ENCODE results near the gene IQGAP3. TPM values are rescaled to one million over a fixed set of nuclear protein-coding genes. Genes with fewer than 3 reads are reported as not detected.

IQGAP3 gene
- total RNA-seq, 1 donor from 2014 or later: 1.3 TPM

DNA sequence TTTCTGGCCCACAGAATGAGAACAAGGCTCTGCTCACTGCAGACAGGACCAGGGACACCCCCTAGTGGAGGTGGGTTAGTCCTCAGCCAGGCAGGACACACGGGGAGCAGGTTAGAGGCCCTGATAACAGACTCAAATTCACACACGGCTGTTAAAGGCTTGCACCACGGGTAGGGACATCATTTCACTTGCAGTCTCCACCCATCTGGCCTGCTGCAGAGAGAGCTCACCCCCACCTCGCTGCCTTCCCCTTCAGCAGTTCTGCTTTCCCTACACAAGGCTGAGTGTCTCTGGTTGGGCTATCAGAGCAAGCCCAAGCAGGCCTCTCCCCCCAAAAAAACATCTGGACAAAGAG, 92.4 kb downstream of the IQGAP3 start:
- Histone ChIP-seq H3K27ac (no peak overlapping the region), H3K27me3 (no peaks in the 10 kb centered on the region), H3K4me1 (peaks cover 20% of the 10 kb centered on the region), H3K36me3 (peaks cover 85% of the 10 kb centered on the region), H3K4me3 (no peak overlapping the region), H3K9me3 (no peaks in the 10 kb centered on the region)
- TF ChIP-seq, protein P1, sequence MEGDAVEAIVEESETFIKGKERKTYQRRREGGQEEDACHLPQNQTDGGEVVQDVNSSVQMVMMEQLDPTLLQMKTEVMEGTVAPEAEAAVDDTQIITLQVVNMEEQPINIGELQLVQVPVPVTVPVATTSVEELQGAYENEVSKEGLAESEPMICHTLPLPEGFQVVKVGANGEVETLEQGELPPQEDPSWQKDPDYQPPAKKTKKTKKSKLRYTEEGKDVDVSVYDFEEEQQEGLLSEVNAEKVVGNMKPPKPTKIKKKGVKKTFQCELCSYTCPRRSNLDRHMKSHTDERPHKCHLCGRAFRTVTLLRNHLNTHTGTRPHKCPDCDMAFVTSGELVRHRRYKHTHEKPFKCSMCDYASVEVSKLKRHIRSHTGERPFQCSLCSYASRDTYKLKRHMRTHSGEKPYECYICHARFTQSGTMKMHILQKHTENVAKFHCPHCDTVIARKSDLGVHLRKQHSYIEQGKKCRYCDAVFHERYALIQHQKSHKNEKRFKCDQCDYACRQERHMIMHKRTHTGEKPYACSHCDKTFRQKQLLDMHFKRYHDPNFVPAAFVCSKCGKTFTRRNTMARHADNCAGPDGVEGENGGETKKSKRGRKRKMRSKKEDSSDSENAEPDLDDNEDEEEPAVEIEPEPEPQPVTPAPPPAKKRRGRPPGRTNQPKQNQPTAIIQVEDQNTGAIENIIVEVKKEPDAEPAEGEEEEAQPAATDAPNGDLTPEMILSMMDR (IDR thresholded peaks at IDR 0.05): no peak
- DNase-seq (no peak), ATAC-seq (peak; percentile 45)
- intact Hi-C loops (cut with DNase I): no loop called here

DNA sequence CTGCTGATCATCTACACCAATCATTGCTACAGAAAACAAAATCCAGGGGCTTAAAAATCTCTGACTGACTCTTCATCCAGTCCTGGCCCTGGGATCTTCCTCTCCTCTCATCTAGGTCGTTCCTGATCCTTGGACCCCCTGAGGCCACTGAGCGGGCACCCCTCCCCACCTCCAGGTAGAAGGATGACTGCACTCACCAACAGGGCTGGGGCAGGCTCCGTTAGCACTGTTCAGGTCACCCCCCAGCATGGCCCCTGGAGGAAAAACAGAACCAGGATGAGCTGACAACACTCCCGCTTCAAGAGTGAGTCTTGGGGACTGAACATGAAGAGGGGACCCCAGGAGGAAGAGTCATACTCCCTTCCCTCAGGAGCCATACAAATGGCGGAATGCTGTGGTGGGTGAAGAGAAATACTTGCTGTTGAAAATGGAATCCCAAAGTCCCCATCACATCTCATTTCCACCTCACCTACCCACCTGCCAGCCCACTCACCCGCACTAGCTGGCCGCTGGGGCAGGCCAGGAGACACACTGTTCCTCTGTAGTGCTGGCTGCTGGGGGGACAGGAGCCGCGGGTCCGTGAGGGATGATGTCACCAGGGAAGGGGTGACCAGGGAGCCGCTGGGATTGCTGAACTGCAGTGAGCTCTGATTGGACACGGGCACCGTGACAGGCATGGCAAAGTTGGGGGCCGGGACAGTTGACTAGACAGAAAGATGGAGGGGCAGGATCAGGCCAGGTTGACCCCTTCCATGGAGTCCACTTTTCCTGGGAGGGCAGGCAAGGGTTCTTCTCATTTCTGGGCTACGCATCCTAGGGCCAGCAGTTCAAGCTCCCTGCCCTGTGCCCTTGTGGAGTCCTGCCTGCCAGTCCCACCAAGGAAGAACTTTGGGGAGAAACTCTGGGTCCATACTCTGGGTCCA, 93.0 kb downstream of the IQGAP3 start:
- Histone ChIP-seq H3K27me3 (no peaks in the 10 kb centered on the region), H3K27ac (no peak overlapping the region), H3K4me3 (no peak overlapping the region), H3K36me3 (peaks cover 91% of the 10 kb centered on the region), H3K4me1 (peaks cover 14% of the 10 kb centered on the region), H3K9me3 (no peaks in the 10 kb centered on the region)
- TF ChIP-seq, protein P1 (IDR thresholded peaks at IDR 0.05): no peak
- DNase-seq (no peak), ATAC-seq (no peak)
- intact Hi-C loops (cut with DNase I): no loop called here

DNA sequence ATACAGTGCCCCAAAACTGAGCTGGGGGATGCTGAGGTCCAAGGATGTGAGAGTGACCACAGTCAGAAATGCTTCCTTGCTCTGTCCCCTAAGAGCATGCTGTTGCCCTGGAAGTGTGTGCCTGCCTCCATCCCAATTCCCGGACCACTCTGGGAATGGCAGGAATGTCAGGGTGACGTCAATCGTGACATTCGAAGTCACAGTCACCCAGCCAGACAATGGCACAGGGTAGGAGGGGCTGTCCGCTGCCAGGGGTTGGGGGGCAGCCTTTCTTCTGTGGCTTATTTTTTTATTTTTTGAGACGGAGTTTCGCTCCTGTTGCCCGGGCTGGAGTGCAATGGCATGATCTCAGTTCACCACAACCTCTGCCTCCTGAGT, 94.1 kb downstream of the IQGAP3 start:
- Histone ChIP-seq H3K4me3 (no peak overlapping the region), H3K27ac (no peak overlapping the region), H3K27me3 (no peaks in the 10 kb centered on the region), H3K9me3 (no peaks in the 10 kb centered on the region), H3K4me1 (peaks cover 9% of the 10 kb centered on the region), H3K36me3 (peaks cover 100% of the 10 kb centered on the region)
- ATAC-seq (no peak), DNase-seq (no peak)
- intact Hi-C loops (cut with DNase I): no loop called here
- TF ChIP-seq, protein P1 (IDR thresholded peaks at IDR 0.05): no peak

DNA sequence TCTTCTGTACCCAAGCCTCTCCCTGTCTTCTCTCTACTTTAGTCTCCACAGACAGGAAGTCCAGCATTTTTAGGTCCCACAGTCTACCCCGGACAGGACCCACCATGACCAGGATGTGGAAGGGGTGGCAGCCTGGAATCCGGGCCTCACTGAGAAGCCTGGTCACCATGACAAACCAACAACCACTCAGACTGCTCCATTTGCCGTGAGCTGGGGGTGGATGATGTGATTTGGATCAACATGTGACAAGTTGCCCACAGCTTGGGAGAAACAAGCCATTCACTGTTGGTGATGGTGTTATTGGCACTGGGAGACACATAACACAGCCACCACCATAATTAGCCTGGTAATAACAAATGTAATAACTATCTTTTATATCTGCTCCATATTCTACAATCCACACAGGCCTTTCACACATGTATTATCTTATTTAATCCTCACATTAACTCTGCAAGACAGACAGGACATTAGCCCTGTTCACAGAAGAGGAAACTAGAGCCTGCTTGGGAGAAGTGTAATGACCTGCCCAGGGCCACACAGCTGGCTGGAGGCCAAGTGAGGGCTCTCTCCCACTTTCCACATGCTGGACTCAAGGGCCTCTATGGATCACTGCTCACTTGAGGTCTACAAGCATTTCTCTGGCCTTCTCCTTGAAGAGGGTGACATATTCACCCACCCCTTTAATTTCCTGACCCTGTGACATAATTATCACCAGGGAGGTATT, 94.7 kb downstream of the IQGAP3 start:
- Histone ChIP-seq H3K4me3 (no peak overlapping the region), H3K36me3 (peaks cover 100% of the 10 kb centered on the region), H3K27ac (peak overlapping the region; percentile 9), H3K4me1 (peaks cover 9% of the 10 kb centered on the region), H3K27me3 (no peaks in the 10 kb centered on the region), H3K9me3 (no peaks in the 10 kb centered on the region)
- ATAC-seq (no peak), DNase-seq (no peak)
- TF ChIP-seq, protein P1 (IDR thresholded peaks at IDR 0.05): no peak
- intact Hi-C loops (cut with DNase I): no loop called here

DNA sequence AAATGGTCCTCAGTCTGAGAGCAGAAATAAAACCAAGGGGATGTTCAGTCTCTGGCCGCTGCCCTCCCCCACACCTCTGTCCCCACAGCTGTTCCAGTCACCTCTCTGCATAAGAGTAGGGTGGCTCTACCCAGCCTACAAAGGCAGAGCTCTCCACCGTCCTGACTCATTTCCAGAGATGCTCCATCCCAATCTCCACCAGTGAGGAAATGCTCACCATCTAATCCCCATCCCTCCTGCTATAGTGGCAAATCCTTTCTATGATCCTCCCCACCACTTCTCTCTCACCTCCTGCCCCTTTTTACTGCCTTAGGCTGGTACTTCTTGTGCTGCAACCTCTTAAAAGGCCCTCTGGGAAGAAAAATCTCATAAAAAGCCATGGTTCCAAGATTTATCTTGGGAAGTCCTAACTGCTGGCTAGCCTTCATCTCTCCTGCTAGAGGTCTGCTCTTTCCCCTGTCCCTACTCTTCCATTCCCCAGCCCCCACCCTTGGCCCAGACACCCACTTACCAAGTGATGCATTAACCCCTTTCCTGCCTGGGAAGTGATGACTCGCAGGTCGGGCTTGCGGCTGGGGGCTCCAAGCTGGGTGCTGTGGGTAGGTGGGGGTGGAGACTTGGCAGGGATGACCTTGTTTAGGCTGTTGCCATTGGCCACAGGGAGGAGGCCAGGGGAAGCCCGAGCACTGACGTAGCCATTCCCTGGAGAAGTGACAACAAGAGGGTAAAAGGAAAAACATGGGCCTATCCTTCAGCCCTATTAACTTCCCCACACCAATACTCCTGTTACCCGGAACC, 95.7 kb downstream of the IQGAP3 start:
- intact Hi-C loops (cut with DNase I): no loop called here
- Histone ChIP-seq H3K9me3 (no peaks in the 10 kb centered on the region), H3K4me1 (peaks cover 16% of the 10 kb centered on the region), H3K36me3 (peaks cover 99% of the 10 kb centered on the region), H3K27ac (peak overlapping the region; percentile 55), H3K27me3 (no peaks in the 10 kb centered on the region), H3K4me3 (no peak overlapping the region)
- DNase-seq (no peak), ATAC-seq (no peak)
- TF ChIP-seq, protein P1 (IDR thresholded peaks at IDR 0.05): no peak

Data from upper lobe of right lung (tissue), 1 donor.